ENCODE results near the gene MUC5B. TPM values are rescaled to one million over a fixed set of nuclear protein-coding genes. Genes with fewer than 3 reads are reported as not detected.

Gene MUC5B
- total and polyA plus RNA-seq, 4 donors = 0.17 to 0.95 (median 0.50) TPM; not detected in 1

DNA sequence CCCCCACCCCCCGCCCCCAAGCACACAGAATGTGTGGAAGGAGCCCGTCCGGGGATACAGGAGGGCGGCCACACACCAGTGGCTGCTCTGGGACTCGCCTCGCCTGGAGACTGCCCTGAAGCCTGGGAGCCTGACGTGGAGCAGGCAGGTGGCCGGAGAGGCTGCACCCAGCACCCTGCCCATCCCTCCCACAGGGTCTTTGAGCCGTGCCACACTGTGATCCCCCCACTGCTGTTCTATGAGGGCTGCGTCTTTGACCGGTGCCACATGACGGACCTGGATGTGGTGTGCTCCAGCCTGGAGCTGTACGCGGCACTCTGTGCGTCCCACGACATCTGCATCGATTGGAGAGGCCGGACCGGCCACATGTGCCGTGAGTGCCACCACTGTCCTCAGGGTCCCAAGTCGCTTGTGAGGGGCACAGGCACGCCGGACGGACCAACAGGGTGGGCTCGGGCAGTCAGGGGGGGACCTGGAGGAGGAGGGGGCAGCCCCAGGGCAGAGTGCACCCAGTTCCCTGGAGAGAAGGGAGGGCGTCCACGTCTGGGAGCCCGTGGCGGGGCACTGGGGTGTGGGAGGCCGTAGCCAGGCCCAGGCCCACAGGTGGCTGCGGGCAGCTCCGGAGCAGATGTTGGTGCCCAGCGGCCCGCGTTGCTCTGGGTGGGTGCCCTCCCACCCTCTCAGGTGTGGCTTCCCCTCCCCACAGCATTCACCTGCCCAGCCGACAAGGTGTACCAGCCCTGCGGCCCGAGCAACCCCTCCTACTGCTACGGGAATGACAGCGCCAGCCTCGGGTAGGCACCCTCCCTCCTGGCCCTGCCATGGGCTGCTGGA, 27.0 kb upstream of the MUC5B start:
- no peak overlapping the region for H3K4me3 ChIP-seq (ENCODE audit: low read depth in 1 of 3, low read length in 3 of 3)
- no peak overlapping the region for H3K9ac ChIP-seq (ENCODE audit: low read depth in 1 of 2, low read length in 2 of 2)
- no peak for TF ChIP-seq GABPA (IDR thresholded peaks at IDR 0.05 in 1 of 2, conservative IDR thresholded peaks at IDR 0.05 in 1 of 2)
- TF ChIP-seq, protein P1, sequence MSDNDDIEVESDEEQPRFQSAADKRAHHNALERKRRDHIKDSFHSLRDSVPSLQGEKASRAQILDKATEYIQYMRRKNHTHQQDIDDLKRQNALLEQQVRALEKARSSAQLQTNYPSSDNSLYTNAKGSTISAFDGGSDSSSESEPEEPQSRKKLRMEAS (IDR thresholded peaks at IDR 0.05) = no peak
- TF ChIP-seq, protein P2, sequence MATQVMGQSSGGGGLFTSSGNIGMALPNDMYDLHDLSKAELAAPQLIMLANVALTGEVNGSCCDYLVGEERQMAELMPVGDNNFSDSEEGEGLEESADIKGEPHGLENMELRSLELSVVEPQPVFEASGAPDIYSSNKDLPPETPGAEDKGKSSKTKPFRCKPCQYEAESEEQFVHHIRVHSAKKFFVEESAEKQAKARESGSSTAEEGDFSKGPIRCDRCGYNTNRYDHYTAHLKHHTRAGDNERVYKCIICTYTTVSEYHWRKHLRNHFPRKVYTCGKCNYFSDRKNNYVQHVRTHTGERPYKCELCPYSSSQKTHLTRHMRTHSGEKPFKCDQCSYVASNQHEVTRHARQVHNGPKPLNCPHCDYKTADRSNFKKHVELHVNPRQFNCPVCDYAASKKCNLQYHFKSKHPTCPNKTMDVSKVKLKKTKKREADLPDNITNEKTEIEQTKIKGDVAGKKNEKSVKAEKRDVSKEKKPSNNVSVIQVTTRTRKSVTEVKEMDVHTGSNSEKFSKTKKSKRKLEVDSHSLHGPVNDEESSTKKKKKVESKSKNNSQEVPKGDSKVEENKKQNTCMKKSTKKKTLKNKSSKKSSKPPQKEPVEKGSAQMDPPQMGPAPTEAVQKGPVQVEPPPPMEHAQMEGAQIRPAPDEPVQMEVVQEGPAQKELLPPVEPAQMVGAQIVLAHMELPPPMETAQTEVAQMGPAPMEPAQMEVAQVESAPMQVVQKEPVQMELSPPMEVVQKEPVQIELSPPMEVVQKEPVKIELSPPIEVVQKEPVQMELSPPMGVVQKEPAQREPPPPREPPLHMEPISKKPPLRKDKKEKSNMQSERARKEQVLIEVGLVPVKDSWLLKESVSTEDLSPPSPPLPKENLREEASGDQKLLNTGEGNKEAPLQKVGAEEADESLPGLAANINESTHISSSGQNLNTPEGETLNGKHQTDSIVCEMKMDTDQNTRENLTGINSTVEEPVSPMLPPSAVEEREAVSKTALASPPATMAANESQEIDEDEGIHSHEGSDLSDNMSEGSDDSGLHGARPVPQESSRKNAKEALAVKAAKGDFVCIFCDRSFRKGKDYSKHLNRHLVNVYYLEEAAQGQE (IDR thresholded peaks at IDR 0.05) = no peak
- no peak for TF ChIP-seq RAD21 (IDR thresholded peaks at IDR 0.05)
- TF ChIP-seq TAF1 (conservative IDR thresholded peaks at IDR 0.05) = no peak
- no peak for TF ChIP-seq FOXA1 (IDR thresholded peaks at IDR 0.05)
- TF ChIP-seq HNF4A (conservative IDR thresholded peaks at IDR 0.05) = no peak
- TF ChIP-seq SP1 (IDR thresholded peaks at IDR 0.05) = no peak
- TF ChIP-seq, protein P3, sequence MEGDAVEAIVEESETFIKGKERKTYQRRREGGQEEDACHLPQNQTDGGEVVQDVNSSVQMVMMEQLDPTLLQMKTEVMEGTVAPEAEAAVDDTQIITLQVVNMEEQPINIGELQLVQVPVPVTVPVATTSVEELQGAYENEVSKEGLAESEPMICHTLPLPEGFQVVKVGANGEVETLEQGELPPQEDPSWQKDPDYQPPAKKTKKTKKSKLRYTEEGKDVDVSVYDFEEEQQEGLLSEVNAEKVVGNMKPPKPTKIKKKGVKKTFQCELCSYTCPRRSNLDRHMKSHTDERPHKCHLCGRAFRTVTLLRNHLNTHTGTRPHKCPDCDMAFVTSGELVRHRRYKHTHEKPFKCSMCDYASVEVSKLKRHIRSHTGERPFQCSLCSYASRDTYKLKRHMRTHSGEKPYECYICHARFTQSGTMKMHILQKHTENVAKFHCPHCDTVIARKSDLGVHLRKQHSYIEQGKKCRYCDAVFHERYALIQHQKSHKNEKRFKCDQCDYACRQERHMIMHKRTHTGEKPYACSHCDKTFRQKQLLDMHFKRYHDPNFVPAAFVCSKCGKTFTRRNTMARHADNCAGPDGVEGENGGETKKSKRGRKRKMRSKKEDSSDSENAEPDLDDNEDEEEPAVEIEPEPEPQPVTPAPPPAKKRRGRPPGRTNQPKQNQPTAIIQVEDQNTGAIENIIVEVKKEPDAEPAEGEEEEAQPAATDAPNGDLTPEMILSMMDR (IDR thresholded peaks at IDR 0.05; ENCODE audit: low read depth, low read length, missing input control) = no peak
- no peak for TF ChIP-seq RXRA (IDR thresholded peaks at IDR 0.05)
- no peak for TF ChIP-seq EGR1 (IDR thresholded peaks at IDR 0.05; ENCODE audit: low read depth in 2 of 2)
- TF ChIP-seq FOXA2 (IDR thresholded peaks at IDR 0.05) = no peak
- TF ChIP-seq, protein P4, sequence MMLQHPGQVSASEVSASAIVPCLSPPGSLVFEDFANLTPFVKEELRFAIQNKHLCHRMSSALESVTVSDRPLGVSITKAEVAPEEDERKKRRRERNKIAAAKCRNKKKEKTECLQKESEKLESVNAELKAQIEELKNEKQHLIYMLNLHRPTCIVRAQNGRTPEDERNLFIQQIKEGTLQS (IDR thresholded peaks at IDR 0.05) = no peak
- TF ChIP-seq HNF4G (IDR thresholded peaks at IDR 0.05) = no peak
- H3K9me3 ChIP-seq (ENCODE audit: control insufficient read depth in 4 of 4, low read length in 3 of 4) = no peaks in the 10 kb centered on the region
- no peaks in the 10 kb centered on the region for H3K36me3 ChIP-seq (ENCODE audit: control insufficient read depth in 4 of 4, insufficient read depth in 3 of 4, low read depth in 1 of 4, low read length in 3 of 4)
- H3K4me1 ChIP-seq (ENCODE audit: control insufficient read depth in 4 of 4, insufficient read depth in 4 of 4, low read length in 3 of 4) = no peaks in the 10 kb centered on the region
- H3K27me3 ChIP-seq (ENCODE audit: control insufficient read depth in 4 of 4, insufficient read depth in 4 of 4, low read length in 3 of 4) = peaks cover 0 to 2% (median 0%) of the 10 kb centered on the region in 4 donors
- no peak overlapping the region for H3K27ac ChIP-seq (ENCODE audit: low read depth in 1 of 2, low read length in 2 of 2)
- 84% methylated on average over 41 of the region's 41 CpGs for WGBS
- no peak for DNase-seq (ENCODE audit: low spot score)

DNA sequence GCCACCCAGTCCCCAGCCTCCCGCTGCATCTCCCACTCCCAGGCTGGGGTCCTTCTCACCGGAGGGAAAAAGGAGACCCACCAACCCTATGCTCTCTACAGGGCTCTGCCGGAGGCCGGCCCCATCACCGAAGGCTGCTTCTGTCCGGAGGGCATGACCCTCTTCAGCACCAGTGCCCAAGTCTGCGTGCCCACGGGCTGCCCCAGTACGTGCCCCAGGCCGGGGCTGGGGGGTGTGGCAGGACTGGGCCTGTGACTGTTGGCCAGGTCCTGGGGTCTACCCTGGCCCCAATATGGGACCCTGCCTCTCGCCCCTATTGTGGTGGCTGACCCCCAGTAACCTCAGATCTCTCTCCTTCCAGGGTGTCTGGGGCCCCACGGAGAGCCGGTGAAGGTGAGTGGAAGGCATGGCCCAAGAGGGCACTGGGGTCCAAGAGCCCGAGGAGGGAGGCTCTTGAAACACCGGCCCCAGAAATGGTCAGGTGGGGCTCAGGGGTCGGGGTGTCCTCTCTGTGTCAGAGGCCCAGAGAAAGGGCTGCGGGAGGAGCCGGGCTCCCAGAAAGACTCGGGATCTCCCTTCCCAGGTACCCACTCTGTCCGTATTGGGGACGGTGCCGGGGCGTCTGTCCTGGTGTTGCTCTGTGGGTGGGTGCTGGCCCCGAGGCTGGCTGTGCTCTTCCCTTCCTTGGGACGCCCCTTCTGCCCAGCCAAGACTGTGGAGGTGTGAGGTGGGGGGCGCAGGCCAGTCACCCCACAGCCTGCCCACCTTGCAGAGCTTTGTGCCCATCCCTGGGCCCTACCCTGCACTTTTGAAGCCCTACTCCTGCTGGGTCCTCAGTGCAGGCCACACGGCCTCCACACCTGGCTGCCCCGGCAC, 26.1 kb upstream of the MUC5B start:
- Histone ChIP-seq H3K27ac (ENCODE audit: low read depth in 1 of 2, low read length in 2 of 2) (no peak overlapping the region), H3K4me1 (ENCODE audit: control insufficient read depth in 4 of 4, insufficient read depth in 4 of 4, low read length in 3 of 4) (no peaks in the 10 kb centered on the region), H3K27me3 (ENCODE audit: control insufficient read depth in 4 of 4, insufficient read depth in 4 of 4, low read length in 3 of 4) (peaks cover 0 to 2% (median 0%) of the 10 kb centered on the region in 4 donors), H3K9me3 (ENCODE audit: control insufficient read depth in 4 of 4, low read length in 3 of 4) (no peaks in the 10 kb centered on the region), H3K9ac (ENCODE audit: low read depth in 1 of 2, low read length in 2 of 2) (no peak overlapping the region), H3K36me3 (ENCODE audit: control insufficient read depth in 4 of 4, insufficient read depth in 3 of 4, low read depth in 1 of 4, low read length in 3 of 4) (no peaks in the 10 kb centered on the region), H3K4me3 (ENCODE audit: low read depth in 1 of 3, low read length in 3 of 3) (no peak overlapping the region)
- DNase-seq (ENCODE audit: low spot score) = no peak
- TF ChIP-seq TAF1 (conservative IDR thresholded peaks at IDR 0.05) (no peak), HNF4A (conservative IDR thresholded peaks at IDR 0.05) (no peak), FOXA2 (IDR thresholded peaks at IDR 0.05) (no peak), FOXA1 (IDR thresholded peaks at IDR 0.05) (no peak), HNF4G (IDR thresholded peaks at IDR 0.05) (no peak), EGR1 (IDR thresholded peaks at IDR 0.05; ENCODE audit: low read depth in 2 of 2) (no peak), RAD21 (IDR thresholded peaks at IDR 0.05) (no peak)
- TF ChIP-seq, protein P4 (IDR thresholded peaks at IDR 0.05) = no peak
- TF ChIP-seq, protein P5, sequence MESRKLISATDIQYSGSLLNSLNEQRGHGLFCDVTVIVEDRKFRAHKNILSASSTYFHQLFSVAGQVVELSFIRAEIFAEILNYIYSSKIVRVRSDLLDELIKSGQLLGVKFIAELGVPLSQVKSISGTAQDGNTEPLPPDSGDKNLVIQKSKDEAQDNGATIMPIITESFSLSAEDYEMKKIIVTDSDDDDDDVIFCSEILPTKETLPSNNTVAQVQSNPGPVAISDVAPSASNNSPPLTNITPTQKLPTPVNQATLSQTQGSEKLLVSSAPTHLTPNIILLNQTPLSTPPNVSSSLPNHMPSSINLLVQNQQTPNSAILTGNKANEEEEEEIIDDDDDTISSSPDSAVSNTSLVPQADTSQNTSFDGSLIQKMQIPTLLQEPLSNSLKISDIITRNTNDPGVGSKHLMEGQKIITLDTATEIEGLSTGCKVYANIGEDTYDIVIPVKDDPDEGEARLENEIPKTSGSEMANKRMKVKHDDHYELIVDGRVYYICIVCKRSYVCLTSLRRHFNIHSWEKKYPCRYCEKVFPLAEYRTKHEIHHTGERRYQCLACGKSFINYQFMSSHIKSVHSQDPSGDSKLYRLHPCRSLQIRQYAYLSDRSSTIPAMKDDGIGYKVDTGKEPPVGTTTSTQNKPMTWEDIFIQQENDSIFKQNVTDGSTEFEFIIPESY (IDR thresholded peaks at IDR 0.05) = no peak
- TF ChIP-seq, protein P1 (IDR thresholded peaks at IDR 0.05) = no peak
- 77% methylated on average over 28 of the region's 28 CpGs for WGBS

Data from liver (tissue), 9 donors.